Mesothelial cell of epicardium (in vitro differentiated cells): Measurements from ENCODE around the gene BNIP1. TPM values are rescaled to one million over a fixed set of nuclear protein-coding genes. Genes with fewer than 3 reads are reported as not detected.

ENCODE experiments used
- DNase-seq, 2 experiments: peaks; one replicate each; pipeline ENCODE4 v3.0.0; 2021; ENCODE audit warnings: low spot score in 2 of 2; ENCODE audit not compliant: unreplicated experiment in 2 of 2
- H3K27ac Mint-ChIP-seq: 2 replicates; pipeline ENCODE4 v1.8.0; 2021; ENCODE audit warnings: mixed read lengths
- H3K27me3 Mint-ChIP-seq: 2 replicates; pipeline ENCODE4 v1.8.0; 2021; ENCODE audit warnings: low read depth, mixed read lengths
- H3K36me3 Mint-ChIP-seq: 2 replicates; pipeline ENCODE4 v1.8.0; 2021; ENCODE audit warnings: mixed read lengths
- H3K4me1 Mint-ChIP-seq: 2 replicates; pipeline ENCODE4 v1.8.0; 2021; ENCODE audit warnings: mixed read lengths
- H3K4me3 Mint-ChIP-seq: 2 replicates; pipeline ENCODE4 v1.8.0; 2021; ENCODE audit warnings: mild to moderate bottlenecking, moderate library complexity, mixed read lengths
- H3K9me3 Mint-ChIP-seq: 2 replicates; pipeline ENCODE4 v1.8.0; 2021; ENCODE audit warnings: mixed read lengths
- CTCF ChIP-seq: fragments of 200-600 bp; sonication (generic); IDR thresholded peaks from one replicate; pipeline ENCODE4 v1.5.0; 2021; ENCODE audit warnings: antibody characterized with exemption; ENCODE audit not compliant: unreplicated experiment
- total RNA-seq: library from RNA; stranded (reverse); gene quantifications from 3 replicates; pipeline ENCODE4 v1.2.1, GENCODE V29; 2021

BNIP1 gene
- total RNA-seq, 1 donor from 2014 or later: 12.2 TPM

DNA sequence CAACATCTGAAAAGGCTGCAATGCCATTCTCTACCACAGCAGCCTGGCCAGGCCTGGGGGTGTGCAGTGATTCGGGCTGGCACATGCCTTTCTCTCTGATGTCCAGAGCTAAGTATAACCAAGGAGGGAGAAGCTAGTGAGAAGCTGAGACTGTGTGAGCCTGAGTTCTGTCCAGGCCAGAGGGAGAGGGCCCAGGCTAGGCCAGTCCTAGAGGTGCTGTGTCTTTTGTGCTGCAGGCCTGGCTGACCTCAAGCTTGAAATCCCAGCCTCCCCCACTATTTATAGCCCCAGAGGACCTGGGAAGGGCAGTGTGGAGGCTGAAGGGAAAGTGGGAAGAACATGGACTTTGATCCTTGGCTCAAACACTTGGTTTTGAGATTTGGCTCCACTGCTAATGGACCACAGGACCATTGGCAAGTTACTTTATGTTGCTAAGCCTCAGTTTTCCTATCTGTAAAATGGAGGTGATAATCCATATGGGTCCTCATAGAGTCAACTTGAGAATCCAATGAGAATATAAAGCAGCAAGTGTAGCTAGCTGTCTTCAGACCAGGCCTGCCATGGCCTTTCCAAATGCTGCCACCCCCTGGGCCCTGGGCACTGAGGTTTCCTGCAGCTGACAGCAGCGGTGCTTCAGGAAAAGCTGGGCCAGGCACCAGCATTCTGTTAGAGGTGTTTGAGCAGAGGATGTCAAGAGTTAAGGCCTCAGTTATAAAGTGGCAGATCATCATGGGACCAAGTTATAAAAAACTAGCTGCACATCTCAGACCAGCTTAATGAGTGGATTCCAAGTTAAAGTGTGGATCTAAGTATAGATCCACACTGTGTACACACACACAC is 21.1 kb downstream of the BNIP1 start:
- TF ChIP-seq CTCF: no peak
- Mint-ChIP-seq H3K4me3 (no peak overlapping the region), H3K36me3 (peaks cover 16% of the 10 kb centered on the region), H3K27me3 (no peaks in the 10 kb centered on the region), H3K27ac (no peak overlapping the region), H3K9me3 (no peaks in the 10 kb centered on the region), H3K4me1 (peaks cover 2% of the 10 kb centered on the region)
- no peak for DNase-seq

DNA sequence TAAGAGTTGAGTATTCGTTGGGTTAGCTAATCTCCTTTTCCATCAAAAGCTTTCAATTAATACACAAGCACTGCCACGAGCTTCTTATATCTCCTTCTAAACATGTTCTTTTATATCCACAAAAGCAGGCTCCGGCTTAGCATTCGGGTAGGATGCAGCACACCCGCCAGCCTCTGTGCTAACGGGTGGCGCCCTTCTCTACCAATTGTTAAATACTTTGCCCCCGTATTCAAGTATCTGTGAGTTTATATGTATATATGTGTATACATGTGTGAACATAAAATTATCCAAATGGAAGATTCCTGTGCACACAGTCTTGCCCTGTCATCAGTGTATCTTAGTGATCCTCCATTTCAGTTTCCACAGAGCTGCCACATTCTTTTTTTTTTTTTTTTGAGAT is 27.8 kb downstream of the BNIP1 start:
- Mint-ChIP-seq H3K36me3 (no peaks in the 10 kb centered on the region), H3K4me3 (no peak overlapping the region), H3K27me3 (peaks cover 13% of the 10 kb centered on the region), H3K27ac (no peak overlapping the region), H3K9me3 (peaks cover 3% of the 10 kb centered on the region), H3K4me1 (no peaks in the 10 kb centered on the region)
- TF ChIP-seq CTCF: no peak
- no peak for DNase-seq

DNA sequence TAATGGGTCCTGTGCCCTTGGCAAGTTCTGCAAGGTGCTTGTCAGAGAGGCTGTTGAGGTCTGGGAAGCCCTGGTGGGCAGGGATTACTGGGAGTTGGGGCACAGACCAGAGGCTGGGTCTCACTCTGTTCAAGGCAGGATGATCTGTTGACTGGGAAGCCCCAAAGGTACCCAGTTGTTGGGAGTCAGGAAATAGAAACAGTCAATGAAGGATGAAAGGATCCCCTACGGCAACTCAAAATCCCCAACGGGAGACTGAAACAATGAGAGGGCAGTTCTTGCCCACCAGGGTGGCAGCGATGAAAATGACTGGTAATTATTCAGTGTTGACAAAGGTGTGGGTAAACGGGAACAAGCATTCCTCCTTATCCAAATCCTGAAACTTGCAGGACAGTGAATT is 31.2 kb downstream of the BNIP1 start:
- no peak for TF ChIP-seq CTCF
- peaks cover 20% of the 10 kb centered on the region for H3K27me3 Mint-ChIP-seq
- no peaks in the 10 kb centered on the region for H3K36me3 Mint-ChIP-seq
- peaks cover 7% of the 10 kb centered on the region for H3K9me3 Mint-ChIP-seq
- no peaks in the 10 kb centered on the region for H3K4me1 Mint-ChIP-seq
- no peak overlapping the region for H3K27ac Mint-ChIP-seq
- no peak for DNase-seq
- H3K4me3 Mint-ChIP-seq: no peak overlapping the region

GRCh38 chr5:173178369-173178910 is 34.1 kb downstream of the BNIP1 start:
- H3K9me3 Mint-ChIP-seq: peaks cover 4% of the 10 kb centered on the region
- no peak overlapping the region for H3K4me3 Mint-ChIP-seq
- peaks cover 22% of the 10 kb centered on the region for H3K27me3 Mint-ChIP-seq
- H3K4me1 Mint-ChIP-seq: no peaks in the 10 kb centered on the region
- H3K36me3 Mint-ChIP-seq: no peaks in the 10 kb centered on the region
- DNase-seq: no peak
- no peak for TF ChIP-seq CTCF
- H3K27ac Mint-ChIP-seq: no peak overlapping the region

- no peaks in the 10 kb centered on the region for H3K4me1 Mint-ChIP-seq
- no peak for TF ChIP-seq CTCF
- H3K9me3 Mint-ChIP-seq: peaks cover 4% of the 10 kb centered on the region
- H3K4me3 Mint-ChIP-seq: no peak overlapping the region
- no peak overlapping the region for H3K27ac Mint-ChIP-seq
- H3K36me3 Mint-ChIP-seq: no peaks in the 10 kb centered on the region
- peaks cover 18% of the 10 kb centered on the region for H3K27me3 Mint-ChIP-seq
- DNase-seq: no peak
These were observed 36.0 kb downstream of the BNIP1 start for GRCh38 chr5:173180331-173180730.
